SK-N-SH treated with all-trans-retinoic acid at 6 μM for 48 hours (cell line): Measurements from ENCODE around the gene LRBA.

ENCODE experiments used
- ATAC-seq: fragments of 200-7000 bp; cut with Tn5 transposase; 3 replicates; pipeline ENCODE4 v1.9.1; 2020; ENCODE audit warnings: mild to moderate bottlenecking, moderate library complexity
- ARNTL ChIP-seq: fragments of 450-650 bp; formaldehyde crosslinking; IDR thresholded peaks from 2 replicates; pipeline ENCODE4 v1.5.0; 2020; ENCODE audit warnings: low read depth, mild to moderate bottlenecking, moderate library complexity, borderline replicate concordance
- BACH2 ChIP-seq: fragments of 250-450 bp; sonication (Bioruptor Pico); IDR thresholded peaks from 2 replicates; pipeline ENCODE4 v1.9.0; 2021; ENCODE audit warnings: mild to moderate bottlenecking, borderline replicate concordance
- CSDC2 ChIP-seq: fragments of 250-450 bp; sonication (Bioruptor Pico); IDR thresholded peaks from 2 replicates; pipeline ENCODE4 v1.5.0; 2020; ENCODE audit warnings: mild to moderate bottlenecking, moderate library complexity
- ESRRG ChIP-seq: fragments of 250-450 bp; sonication (Bioruptor Pico); IDR thresholded peaks from 2 replicates; pipeline ENCODE4 v1.6.1; 2021; ENCODE audit warnings: mild to moderate bottlenecking
- GLIS3 ChIP-seq: fragments of 250-450 bp; sonication (Bioruptor Pico); IDR thresholded peaks from 2 replicates; pipeline ENCODE4 v1.5.0; 2020; ENCODE audit warnings: mild to moderate bottlenecking, moderate library complexity
- ISL1 ChIP-seq: fragments of 250-450 bp; sonication (Bioruptor Pico); IDR thresholded peaks from 2 replicates; pipeline ENCODE4 v2.1.2; 2022; ENCODE audit warnings: mild to moderate bottlenecking, moderate library complexity
- OSR1 ChIP-seq: fragments of 250-450 bp; sonication (Bioruptor Pico); IDR thresholded peaks from 2 replicates; pipeline ENCODE4 v1.8.0; 2022; ENCODE audit warnings: moderate library complexity, mild to moderate bottlenecking, inconsistent platforms
- RARB ChIP-seq: fragments of 250-450 bp; sonication (Bioruptor Pico); IDR thresholded peaks from 2 replicates; pipeline ENCODE4 v1.8.0; 2021; ENCODE audit warnings: mild to moderate bottlenecking, moderate library complexity
- SNAI2 ChIP-seq: fragments of 250-450 bp; sonication (Bioruptor Pico); IDR thresholded peaks from 2 replicates; pipeline ENCODE4 v1.5.0; 2020; ENCODE audit warnings: mild to moderate bottlenecking, moderate library complexity
- TCF4 ChIP-seq: fragments of 250-450 bp; sonication (Bioruptor Pico); IDR thresholded peaks from 2 replicates; pipeline ENCODE4 v1.8.0; 2021; ENCODE audit warnings: mild to moderate bottlenecking, moderate library complexity, borderline replicate concordance
- TOX ChIP-seq: fragments of 250-450 bp; sonication (Bioruptor Pico); IDR thresholded peaks from 2 replicates; pipeline ENCODE4 v1.8.0; 2021; ENCODE audit warnings: mild to moderate bottlenecking, moderate library complexity, borderline replicate concordance
- ZC3H10 ChIP-seq: fragments of 250-450 bp; sonication (Bioruptor Pico); IDR thresholded peaks from 2 replicates; pipeline ENCODE4 v1.5.1; 2021; ENCODE audit warnings: mild to moderate bottlenecking, moderate library complexity
- ZFP3 ChIP-seq: fragments of 250-450 bp; sonication (Bioruptor Pico); IDR thresholded peaks from 2 replicates; pipeline ENCODE4 v1.5.0; 2020; ENCODE audit warnings: mild to moderate bottlenecking, moderate library complexity
- ZFP30 ChIP-seq: fragments of 450-650 bp; formaldehyde crosslinking; IDR thresholded peaks from 2 replicates; pipeline ENCODE4 v1.5.0; 2022; ENCODE audit warnings: mild to moderate bottlenecking, moderate library complexity
- ZNF70 ChIP-seq: fragments of 450-650 bp; formaldehyde crosslinking; IDR thresholded peaks from 2 replicates; pipeline ENCODE4 v1.5.0; 2020; ENCODE audit warnings: mild to moderate bottlenecking, moderate library complexity
- ZNF8 ChIP-seq: fragments of 450-650 bp; formaldehyde crosslinking; IDR thresholded peaks from 2 replicates; pipeline ENCODE4 v1.5.0; 2020; ENCODE audit warnings: mild to moderate bottlenecking, moderate library complexity
- TF ChIP-seq, protein P1 (sequence below): fragments of 250-450 bp; sonication (Bioruptor Pico); IDR thresholded peaks from 2 replicates; pipeline ENCODE4 v1.5.1; 2020; ENCODE audit warnings: low read depth, mild to moderate bottlenecking, moderate library complexity
- TF ChIP-seq, protein P2 (sequence below): fragments of 250-450 bp; sonication (Bioruptor Pico); IDR thresholded peaks from 2 replicates; pipeline ENCODE4 v1.8.0; 2021; ENCODE audit warnings: low read depth, mild to moderate bottlenecking, moderate library complexity, borderline replicate concordance
- TF ChIP-seq, protein P3 (sequence below): fragments of 250-450 bp; sonication (Bioruptor Pico); IDR thresholded peaks from 2 replicates; pipeline ENCODE4 v1.5.1; 2021; ENCODE audit warnings: mild to moderate bottlenecking, moderate library complexity
- TF ChIP-seq, protein P4 (sequence below): fragments of 250-450 bp; sonication (Bioruptor Pico); IDR thresholded peaks from 2 replicates; pipeline ENCODE4 v1.5.0; 2020; ENCODE audit warnings: mild to moderate bottlenecking, moderate library complexity

Gene LRBA

DNA sequence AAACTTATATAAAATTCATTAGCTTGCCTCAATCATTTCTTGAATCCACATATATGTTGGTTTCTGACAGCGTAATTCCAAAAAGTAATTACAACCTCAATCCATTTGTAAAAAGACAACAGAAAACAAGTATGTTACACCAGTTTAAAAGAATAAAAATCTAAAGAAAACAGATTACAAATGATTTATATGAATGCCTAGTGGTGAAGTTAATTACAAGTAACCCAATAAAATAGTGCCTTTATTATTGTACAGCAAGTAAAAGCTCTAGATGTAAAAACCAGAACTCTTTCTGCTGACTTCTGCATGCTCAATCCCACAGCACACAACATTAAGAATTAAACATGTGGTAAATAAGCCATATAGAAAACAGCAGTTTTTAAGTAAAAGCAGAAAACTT lies 235.4 kb downstream of the LRBA start:
- TF ChIP-seq, protein P1, sequence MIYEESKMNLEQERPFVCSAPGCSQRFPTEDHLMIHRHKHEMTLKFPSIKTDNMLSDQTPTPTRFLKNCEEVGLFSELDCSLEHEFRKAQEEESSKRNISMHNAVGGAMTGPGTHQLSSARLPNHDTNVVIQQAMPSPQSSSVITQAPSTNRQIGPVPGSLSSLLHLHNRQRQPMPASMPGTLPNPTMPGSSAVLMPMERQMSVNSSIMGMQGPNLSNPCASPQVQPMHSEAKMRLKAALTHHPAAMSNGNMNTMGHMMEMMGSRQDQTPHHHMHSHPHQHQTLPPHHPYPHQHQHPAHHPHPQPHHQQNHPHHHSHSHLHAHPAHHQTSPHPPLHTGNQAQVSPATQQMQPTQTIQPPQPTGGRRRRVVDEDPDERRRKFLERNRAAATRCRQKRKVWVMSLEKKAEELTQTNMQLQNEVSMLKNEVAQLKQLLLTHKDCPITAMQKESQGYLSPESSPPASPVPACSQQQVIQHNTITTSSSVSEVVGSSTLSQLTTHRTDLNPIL (CRISPR knock-in tag), result no peak
- no peak for TF ChIP-seq CSDC2 (CRISPR knock-in tag)
- TF ChIP-seq ESRRG (CRISPR knock-in tag), result no peak
- no peak for TF ChIP-seq ZNF70 (CRISPR knock-in tag)
- TF ChIP-seq SNAI2, result no peak
- no peak for TF ChIP-seq GLIS3
- TF ChIP-seq TCF4 (CRISPR knock-in tag), result no peak
- TF ChIP-seq RARB (CRISPR knock-in tag), result no peak
- TF ChIP-seq, all 23 proteins: peak for 0
- ATAC-seq, result no peak

DNA sequence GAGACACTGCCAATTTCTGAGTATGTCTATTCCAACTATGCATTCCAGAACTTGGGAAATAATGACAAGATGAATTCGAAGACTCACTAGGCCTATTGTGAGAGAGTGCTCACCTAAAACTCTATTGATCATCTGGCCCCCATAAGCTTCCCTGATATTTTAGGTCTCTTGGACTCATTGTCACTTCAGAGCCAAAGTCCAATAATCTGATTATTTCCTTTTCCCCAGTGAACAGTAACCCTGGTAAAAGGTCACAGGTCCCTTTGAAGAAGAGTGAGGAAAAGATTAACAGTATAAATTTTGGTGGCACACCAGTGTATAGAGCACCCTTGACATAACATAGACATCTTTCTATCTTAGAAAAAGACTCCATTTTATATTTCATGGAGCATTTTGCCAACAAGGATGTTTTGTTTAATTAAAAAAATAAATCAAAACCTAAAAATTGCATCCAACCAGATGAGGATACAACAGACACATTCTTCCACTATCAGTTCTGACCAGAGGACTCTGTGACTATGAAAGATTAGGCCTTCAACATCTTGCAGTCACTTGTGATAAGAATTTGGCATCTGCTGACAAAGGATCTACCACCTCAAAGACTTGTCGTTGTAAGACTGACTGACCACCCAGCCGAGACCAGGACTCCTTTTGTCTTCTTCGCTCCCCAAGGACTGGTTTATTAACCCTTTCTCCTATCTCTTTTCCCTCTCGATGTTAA lies 241.2 kb downstream of the LRBA start:
- no peak for ATAC-seq
- TF ChIP-seq, protein P2, sequence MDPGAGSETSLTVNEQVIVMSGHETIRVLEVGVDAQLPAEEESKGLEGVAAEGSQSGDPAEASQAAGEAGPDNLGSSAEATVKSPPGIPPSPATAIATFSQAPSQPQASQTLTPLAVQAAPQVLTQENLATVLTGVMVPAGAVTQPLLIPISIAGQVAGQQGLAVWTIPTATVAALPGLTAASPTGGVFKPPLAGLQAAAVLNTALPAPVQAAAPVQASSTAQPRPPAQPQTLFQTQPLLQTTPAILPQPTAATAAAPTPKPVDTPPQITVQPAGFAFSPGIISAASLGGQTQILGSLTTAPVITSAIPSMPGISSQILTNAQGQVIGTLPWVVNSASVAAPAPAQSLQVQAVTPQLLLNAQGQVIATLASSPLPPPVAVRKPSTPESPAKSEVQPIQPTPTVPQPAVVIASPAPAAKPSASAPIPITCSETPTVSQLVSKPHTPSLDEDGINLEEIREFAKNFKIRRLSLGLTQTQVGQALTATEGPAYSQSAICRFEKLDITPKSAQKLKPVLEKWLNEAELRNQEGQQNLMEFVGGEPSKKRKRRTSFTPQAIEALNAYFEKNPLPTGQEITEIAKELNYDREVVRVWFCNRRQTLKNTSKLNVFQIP, result no peak
- TF ChIP-seq ZC3H10 (CRISPR knock-in tag) (no peak), ZFP3 (no peak), CSDC2 (CRISPR knock-in tag) (no peak), ZNF70 (CRISPR knock-in tag) (no peak), ARNTL (CRISPR knock-in tag) (no peak), GLIS3 (no peak), SNAI2 (no peak), ZNF8 (no peak), ZFP30 (CRISPR knock-in tag) (no peak), RARB (CRISPR knock-in tag) (no peak), OSR1 (no peak), ESRRG (CRISPR knock-in tag) (no peak), BACH2 (CRISPR knock-in tag) (no peak), ISL1 (no peak), TOX (CRISPR knock-in tag) (no peak), TCF4 (CRISPR knock-in tag) (no peak)
- TF ChIP-seq, protein P3, sequence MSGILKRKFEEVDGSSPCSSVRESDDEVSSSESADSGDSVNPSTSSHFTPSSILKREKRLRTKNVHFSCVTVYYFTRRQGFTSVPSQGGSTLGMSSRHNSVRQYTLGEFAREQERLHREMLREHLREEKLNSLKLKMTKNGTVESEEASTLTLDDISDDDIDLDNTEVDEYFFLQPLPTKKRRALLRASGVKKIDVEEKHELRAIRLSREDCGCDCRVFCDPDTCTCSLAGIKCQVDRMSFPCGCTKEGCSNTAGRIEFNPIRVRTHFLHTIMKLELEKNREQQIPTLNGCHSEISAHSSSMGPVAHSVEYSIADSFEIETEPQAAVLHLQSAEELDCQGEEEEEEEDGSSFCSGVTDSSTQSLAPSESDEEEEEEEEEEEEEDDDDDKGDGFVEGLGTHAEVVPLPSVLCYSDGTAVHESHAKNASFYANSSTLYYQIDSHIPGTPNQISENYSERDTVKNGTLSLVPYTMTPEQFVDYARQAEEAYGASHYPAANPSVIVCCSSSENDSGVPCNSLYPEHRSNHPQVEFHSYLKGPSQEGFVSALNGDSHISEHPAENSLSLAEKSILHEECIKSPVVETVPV (CRISPR knock-in tag), result no peak
- TF ChIP-seq, protein P1 (CRISPR knock-in tag), result no peak
- TF ChIP-seq, protein P4, sequence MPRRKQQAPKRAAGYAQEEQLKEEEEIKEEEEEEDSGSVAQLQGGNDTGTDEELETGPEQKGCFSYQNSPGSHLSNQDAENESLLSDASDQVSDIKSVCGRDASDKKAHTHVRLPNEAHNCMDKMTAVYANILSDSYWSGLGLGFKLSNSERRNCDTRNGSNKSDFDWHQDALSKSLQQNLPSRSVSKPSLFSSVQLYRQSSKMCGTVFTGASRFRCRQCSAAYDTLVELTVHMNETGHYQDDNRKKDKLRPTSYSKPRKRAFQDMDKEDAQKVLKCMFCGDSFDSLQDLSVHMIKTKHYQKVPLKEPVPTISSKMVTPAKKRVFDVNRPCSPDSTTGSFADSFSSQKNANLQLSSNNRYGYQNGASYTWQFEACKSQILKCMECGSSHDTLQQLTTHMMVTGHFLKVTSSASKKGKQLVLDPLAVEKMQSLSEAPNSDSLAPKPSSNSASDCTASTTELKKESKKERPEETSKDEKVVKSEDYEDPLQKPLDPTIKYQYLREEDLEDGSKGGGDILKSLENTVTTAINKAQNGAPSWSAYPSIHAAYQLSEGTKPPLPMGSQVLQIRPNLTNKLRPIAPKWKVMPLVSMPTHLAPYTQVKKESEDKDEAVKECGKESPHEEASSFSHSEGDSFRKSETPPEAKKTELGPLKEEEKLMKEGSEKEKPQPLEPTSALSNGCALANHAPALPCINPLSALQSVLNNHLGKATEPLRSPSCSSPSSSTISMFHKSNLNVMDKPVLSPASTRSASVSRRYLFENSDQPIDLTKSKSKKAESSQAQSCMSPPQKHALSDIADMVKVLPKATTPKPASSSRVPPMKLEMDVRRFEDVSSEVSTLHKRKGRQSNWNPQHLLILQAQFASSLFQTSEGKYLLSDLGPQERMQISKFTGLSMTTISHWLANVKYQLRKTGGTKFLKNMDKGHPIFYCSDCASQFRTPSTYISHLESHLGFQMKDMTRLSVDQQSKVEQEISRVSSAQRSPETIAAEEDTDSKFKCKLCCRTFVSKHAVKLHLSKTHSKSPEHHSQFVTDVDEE (CRISPR knock-in tag), result no peak
- TF ChIP-seq, all 23 proteins: peak for 0

DNA sequence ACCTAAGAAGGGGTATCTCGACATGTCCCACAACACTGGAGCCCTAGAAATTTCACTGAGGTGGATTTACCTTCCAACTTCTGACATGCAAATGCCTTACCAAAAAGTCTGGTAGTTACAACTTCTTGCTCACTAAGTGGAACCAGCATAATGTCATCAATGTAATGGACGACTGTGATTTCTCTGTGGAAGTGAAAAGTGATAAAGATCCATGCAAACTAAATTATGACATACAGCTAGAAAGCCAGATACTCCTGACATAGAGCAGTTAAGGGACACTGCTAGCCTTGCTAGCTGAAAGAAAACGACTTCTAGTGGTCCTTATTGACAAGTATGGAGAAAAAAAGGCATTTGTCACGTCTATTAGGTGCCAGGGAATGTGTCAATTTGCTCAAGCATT lies 242.1 kb downstream of the LRBA start:
- TF ChIP-seq, protein P4 (CRISPR knock-in tag), result peak; percentile 46; the same call in 1 of the 2 replicates
- TF ChIP-seq GLIS3 (no peak), TCF4 (CRISPR knock-in tag) (peak; percentile 41; the same call in 1 of the 2 replicates)
- no peak; the same call in 2 of the 3 replicates for ATAC-seq
